Liver (tissue), 9 donors: ENCODE data around the gene KCTD4. TPM values are rescaled to one million over a fixed set of nuclear protein-coding genes. Genes with fewer than 3 reads are reported as not detected.

Source experiments
- DNase-seq: peaks from one replicate; pipeline ENCODE4 v3.0.0-alpha.2; 2017; ENCODE audit warnings: low spot score
- H3K27ac ChIP-seq, 2 donors: one replicate each; pipeline ENCODE4 v1.7.0; 2013; ENCODE audit warnings: inconsistent platforms in 2 of 2, low read length in 2 of 2, control low read depth in 1 of 2, low read depth in 1 of 2, mild to moderate bottlenecking in 1 of 2
- H3K27me3 ChIP-seq, 4 donors: one replicate each; pipeline versions ENCODE4 v1.6.1 to v1.7.0; 2013; ENCODE audit warnings: low read length in 3 of 4, inconsistent platforms in 1 of 4, mild to moderate bottlenecking in 1 of 4, moderate library complexity in 1 of 4; ENCODE audit not compliant: control insufficient read depth in 4 of 4, insufficient read depth in 4 of 4
- H3K36me3 ChIP-seq, 4 donors: one replicate each; pipeline versions ENCODE4 v1.6.1 to v1.7.0; 2013; ENCODE audit warnings: low read length in 3 of 4, mild to moderate bottlenecking in 3 of 4, low read depth in 1 of 4, moderate library complexity in 1 of 4; ENCODE audit not compliant: control insufficient read depth in 4 of 4, insufficient read depth in 3 of 4
- H3K4me1 ChIP-seq, 4 donors: one replicate each; pipeline versions ENCODE4 v1.6.1 to v1.7.0; 2013; ENCODE audit warnings: low read length in 3 of 4, mild to moderate bottlenecking in 3 of 4, moderate library complexity in 1 of 4; ENCODE audit not compliant: control insufficient read depth in 4 of 4, insufficient read depth in 4 of 4
- H3K4me3 ChIP-seq, 3 donors: one replicate each; pipeline versions ENCODE4 v1.6.1 to v1.7.0; 2013; ENCODE audit warnings: low read length in 3 of 3, control low read depth in 1 of 3, low read depth in 1 of 3, mild to moderate bottlenecking in 1 of 3
- H3K9ac ChIP-seq, 2 donors: one replicate each; pipeline ENCODE4 v1.7.0; 2013; ENCODE audit warnings: low read length in 2 of 2, mild to moderate bottlenecking in 2 of 2, moderate library complexity in 2 of 2, control low read depth in 1 of 2, low read depth in 1 of 2
- H3K9me3 ChIP-seq, 4 donors: one replicate each; pipeline versions ENCODE4 v1.6.1 to v1.7.0; 2013; ENCODE audit warnings: low read length in 3 of 4; ENCODE audit not compliant: control insufficient read depth in 4 of 4
- EGR1 ChIP-seq, 2 donors: IDR thresholded peaks; 2 replicates each; pipeline ENCODE4 v1.6.1; 2016 to 2018; ENCODE audit warnings: antibody characterized with exemption in 2 of 2, low read depth in 2 of 2
- FOXA1 ChIP-seq: IDR thresholded peaks from 2 replicates; pipeline ENCODE4 v1.6.1; 2016; ENCODE audit warnings: antibody characterized with exemption
- FOXA2 ChIP-seq: IDR thresholded peaks from 2 replicates; pipeline ENCODE4 v1.6.1; 2016; ENCODE audit warnings: antibody characterized with exemption
- GABPA ChIP-seq, 2 donors: IDR thresholded peaks in 1 of 2; conservative IDR thresholded peaks in 1 of 2; 2 replicates each; pipeline ENCODE4 v1.6.1; 2016; ENCODE audit warnings: antibody characterized with exemption in 2 of 2, mild to moderate bottlenecking in 1 of 2, moderate library complexity in 1 of 2
- HNF4A ChIP-seq, 2 donors: conservative IDR thresholded peaks; 2 replicates each; pipeline ENCODE4 v1.6.1; 2016; ENCODE audit warnings: antibody characterized with exemption in 2 of 2, mild to moderate bottlenecking in 2 of 2
- HNF4G ChIP-seq: IDR thresholded peaks from 2 replicates; pipeline ENCODE4 v1.6.1; 2016; ENCODE audit warnings: antibody characterized with exemption
- JUND ChIP-seq, 2 donors: IDR thresholded peaks; 2 replicates each; pipeline ENCODE4 v1.6.1; 2016; ENCODE audit warnings: antibody characterized with exemption in 2 of 2
- NR2F2 ChIP-seq: IDR thresholded peaks from 2 replicates; pipeline ENCODE4 v1.6.1; 2016; ENCODE audit warnings: antibody characterized with exemption
- RAD21 ChIP-seq, 2 donors: IDR thresholded peaks; 2 replicates each; pipeline ENCODE4 v1.6.1; 2016; ENCODE audit warnings: antibody characterized with exemption in 2 of 2, mild to moderate bottlenecking in 2 of 2
- RXRA ChIP-seq, 2 donors: IDR thresholded peaks; 2 replicates each; pipeline ENCODE4 v1.6.1; 2017 to 2018; ENCODE audit warnings: antibody characterized with exemption in 2 of 2, mild to moderate bottlenecking in 1 of 2
- SP1 ChIP-seq: IDR thresholded peaks from 2 replicates; pipeline ENCODE4 v1.6.1; 2018; ENCODE audit warnings: antibody characterized with exemption, mild to moderate bottlenecking
- YY1 ChIP-seq: IDR thresholded peaks from 2 replicates; pipeline ENCODE4 v1.6.1; 2016; ENCODE audit warnings: antibody characterized with exemption, mild to moderate bottlenecking
- WGBS: extraction: QIAGEN DNeasy Blood & Tissue Kit; methylation state at CpG from one replicate; pipeline ENCODE4 v1.1.7; 2013; 5-methylcytosine and 5-hydroxymethylcytosine counted together
- polyA plus RNA-seq, 2 donors: library from polyadenylated mRNA; stranded (reverse) in 1 of 2; unstranded in 1 of 2; fragments of 200-250 nt in 1 of 2; fragments of >200 nt in 1 of 2; fragmentation: Nextera tagmentation in 1 of 2; extraction: Ambion mirVana in 1 of 2; gene quantifications; one replicate each; pipeline versions ENCODE4 v1.2.1 to v1.2.3, GENCODE V29; 2013 to 2015
- total RNA-seq, 2 donors: library from RNA; depleted of rRNA; stranded (reverse); fragments of >200 nt; gene quantifications; one replicate each; pipeline ENCODE4 v1.2.3, GENCODE V29; 2014
- TF ChIP-seq, protein P1 (sequence below): IDR thresholded peaks from 2 replicates; pipeline ENCODE4 v1.6.1; 2016; ENCODE audit warnings: antibody characterized with exemption
- TF ChIP-seq, protein P2 (sequence below): IDR thresholded peaks from 2 replicates; pipeline ENCODE4 v1.6.1; 2016; ENCODE audit warnings: antibody characterized with exemption, mild to moderate bottlenecking
- TF ChIP-seq, protein P3 (sequence below): IDR thresholded peaks from 2 replicates; pipeline ENCODE4 v1.6.1; 2016; ENCODE audit warnings: antibody characterized with exemption
- TF ChIP-seq, protein P4 (sequence below): fragments of 150-350 bp; IDR thresholded peaks from 2 replicates; pipeline ENCODE4 v1.5.1; 2017; ENCODE audit warnings: improper control_type of control experiment, low read depth, low read length; ENCODE audit not compliant: missing input control
- TF ChIP-seq, protein P5 (sequence below): IDR thresholded peaks from 2 replicates; pipeline ENCODE4 v1.6.1; 2016; ENCODE audit warnings: antibody characterized with exemption
- donor health status: healthy.
- donor health status: healthy.
- donor health status: healthy.
- donor health status: healthy.
- donor health status: healthy.

KCTD4 gene
- total and polyA plus RNA-seq, 4 donors = 0.19 TPM; not detected in 3

DNA sequence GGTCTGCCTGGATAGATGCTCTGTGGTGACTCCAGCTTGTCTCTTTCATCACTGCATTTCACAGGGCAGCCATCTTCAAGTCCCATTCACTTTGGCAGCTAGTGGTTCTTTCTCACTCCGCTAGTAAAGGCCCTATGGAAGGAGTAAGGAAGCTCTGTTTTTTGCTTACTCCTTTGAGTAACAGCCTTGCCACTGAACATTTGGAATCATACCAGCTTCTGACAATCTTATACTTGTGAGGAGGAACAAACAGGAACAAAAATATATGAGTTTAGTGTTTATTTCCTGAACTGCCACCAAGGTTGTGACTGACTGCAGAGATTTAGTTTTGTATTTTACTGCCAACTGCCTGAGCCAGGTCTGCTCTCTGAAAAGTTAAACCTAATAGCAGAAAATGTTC is 38.7 kb downstream of the KCTD4 start:
- Histone ChIP-seq H3K27me3 (no peaks in the 10 kb centered on the region), H3K9me3 (no peaks in the 10 kb centered on the region), H3K27ac (no peak overlapping the region), H3K4me3 (no peak overlapping the region), H3K4me1 (no peaks in the 10 kb centered on the region), H3K9ac (no peak overlapping the region), H3K36me3 (peaks cover 0 to 3% (median 0%) of the 10 kb centered on the region in 4 donors)
- 89% methylated on average over 1 of the region's 1 CpG for WGBS
- TF ChIP-seq FOXA2 (no peak), HNF4G (no peak)
- TF ChIP-seq, protein P1, sequence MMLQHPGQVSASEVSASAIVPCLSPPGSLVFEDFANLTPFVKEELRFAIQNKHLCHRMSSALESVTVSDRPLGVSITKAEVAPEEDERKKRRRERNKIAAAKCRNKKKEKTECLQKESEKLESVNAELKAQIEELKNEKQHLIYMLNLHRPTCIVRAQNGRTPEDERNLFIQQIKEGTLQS = no peak
- no peak for DNase-seq

DNA sequence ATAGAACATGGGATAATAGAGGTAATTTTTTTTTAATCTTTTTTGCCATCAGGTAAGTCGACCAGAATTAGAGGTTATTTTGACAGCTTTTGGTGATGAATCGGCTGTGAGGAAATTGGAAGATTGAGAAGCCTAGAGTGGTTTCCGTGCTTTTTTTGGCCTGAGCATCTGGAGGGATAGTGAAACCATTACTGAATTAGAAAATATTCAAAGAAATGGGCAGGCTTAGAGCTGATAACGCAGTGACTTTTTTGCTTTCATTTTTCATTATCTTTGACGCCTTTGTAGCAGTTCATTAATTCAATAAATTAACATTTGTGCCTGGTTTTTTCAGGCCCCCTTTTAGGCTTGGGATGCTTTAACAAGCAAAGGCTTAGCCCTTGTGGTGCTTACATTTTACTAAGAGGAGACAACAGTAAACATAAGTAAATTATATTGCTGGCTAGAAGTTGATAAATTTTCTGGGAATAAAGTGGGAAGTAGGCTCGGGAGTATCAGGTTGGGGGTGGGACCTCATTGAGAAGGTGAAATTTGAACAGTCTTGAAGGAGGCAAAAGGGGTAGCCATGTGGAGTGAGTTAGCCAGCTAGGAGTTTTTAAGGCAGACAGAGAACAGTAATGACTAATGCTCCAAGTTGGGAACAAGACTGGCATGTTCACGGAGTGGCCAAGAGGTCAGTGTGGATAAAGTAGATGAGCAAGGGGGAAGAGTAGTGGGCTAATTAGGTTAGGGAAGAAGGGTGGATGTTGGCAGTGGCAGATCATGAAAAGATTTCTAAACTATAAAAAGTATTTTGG is 44.1 kb downstream of the KCTD4 start:
- WGBS = 93% methylated on average over 7 of the region's 7 CpGs
- TF ChIP-seq YY1 = no peak
- TF ChIP-seq, protein P2, sequence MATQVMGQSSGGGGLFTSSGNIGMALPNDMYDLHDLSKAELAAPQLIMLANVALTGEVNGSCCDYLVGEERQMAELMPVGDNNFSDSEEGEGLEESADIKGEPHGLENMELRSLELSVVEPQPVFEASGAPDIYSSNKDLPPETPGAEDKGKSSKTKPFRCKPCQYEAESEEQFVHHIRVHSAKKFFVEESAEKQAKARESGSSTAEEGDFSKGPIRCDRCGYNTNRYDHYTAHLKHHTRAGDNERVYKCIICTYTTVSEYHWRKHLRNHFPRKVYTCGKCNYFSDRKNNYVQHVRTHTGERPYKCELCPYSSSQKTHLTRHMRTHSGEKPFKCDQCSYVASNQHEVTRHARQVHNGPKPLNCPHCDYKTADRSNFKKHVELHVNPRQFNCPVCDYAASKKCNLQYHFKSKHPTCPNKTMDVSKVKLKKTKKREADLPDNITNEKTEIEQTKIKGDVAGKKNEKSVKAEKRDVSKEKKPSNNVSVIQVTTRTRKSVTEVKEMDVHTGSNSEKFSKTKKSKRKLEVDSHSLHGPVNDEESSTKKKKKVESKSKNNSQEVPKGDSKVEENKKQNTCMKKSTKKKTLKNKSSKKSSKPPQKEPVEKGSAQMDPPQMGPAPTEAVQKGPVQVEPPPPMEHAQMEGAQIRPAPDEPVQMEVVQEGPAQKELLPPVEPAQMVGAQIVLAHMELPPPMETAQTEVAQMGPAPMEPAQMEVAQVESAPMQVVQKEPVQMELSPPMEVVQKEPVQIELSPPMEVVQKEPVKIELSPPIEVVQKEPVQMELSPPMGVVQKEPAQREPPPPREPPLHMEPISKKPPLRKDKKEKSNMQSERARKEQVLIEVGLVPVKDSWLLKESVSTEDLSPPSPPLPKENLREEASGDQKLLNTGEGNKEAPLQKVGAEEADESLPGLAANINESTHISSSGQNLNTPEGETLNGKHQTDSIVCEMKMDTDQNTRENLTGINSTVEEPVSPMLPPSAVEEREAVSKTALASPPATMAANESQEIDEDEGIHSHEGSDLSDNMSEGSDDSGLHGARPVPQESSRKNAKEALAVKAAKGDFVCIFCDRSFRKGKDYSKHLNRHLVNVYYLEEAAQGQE = no peak
- TF ChIP-seq HNF4G = no peak
- no peak for TF ChIP-seq RXRA (IDR thresholded peaks at IDR 0.05)
- no peak for TF ChIP-seq SP1
- TF ChIP-seq, protein P3, sequence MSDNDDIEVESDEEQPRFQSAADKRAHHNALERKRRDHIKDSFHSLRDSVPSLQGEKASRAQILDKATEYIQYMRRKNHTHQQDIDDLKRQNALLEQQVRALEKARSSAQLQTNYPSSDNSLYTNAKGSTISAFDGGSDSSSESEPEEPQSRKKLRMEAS = no peak
- TF ChIP-seq HNF4A (conservative IDR thresholded peaks at IDR 0.05) = no peak
- TF ChIP-seq, protein P4, sequence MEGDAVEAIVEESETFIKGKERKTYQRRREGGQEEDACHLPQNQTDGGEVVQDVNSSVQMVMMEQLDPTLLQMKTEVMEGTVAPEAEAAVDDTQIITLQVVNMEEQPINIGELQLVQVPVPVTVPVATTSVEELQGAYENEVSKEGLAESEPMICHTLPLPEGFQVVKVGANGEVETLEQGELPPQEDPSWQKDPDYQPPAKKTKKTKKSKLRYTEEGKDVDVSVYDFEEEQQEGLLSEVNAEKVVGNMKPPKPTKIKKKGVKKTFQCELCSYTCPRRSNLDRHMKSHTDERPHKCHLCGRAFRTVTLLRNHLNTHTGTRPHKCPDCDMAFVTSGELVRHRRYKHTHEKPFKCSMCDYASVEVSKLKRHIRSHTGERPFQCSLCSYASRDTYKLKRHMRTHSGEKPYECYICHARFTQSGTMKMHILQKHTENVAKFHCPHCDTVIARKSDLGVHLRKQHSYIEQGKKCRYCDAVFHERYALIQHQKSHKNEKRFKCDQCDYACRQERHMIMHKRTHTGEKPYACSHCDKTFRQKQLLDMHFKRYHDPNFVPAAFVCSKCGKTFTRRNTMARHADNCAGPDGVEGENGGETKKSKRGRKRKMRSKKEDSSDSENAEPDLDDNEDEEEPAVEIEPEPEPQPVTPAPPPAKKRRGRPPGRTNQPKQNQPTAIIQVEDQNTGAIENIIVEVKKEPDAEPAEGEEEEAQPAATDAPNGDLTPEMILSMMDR = no peak
- TF ChIP-seq RAD21 (IDR thresholded peaks at IDR 0.05) = no peak
- TF ChIP-seq, protein P1 = no peak
- TF ChIP-seq GABPA (IDR thresholded peaks at IDR 0.05 in 1 of 2, conservative IDR thresholded peaks at IDR 0.05 in 1 of 2) = no peak
- no peak for TF ChIP-seq NR2F2
- TF ChIP-seq, protein P5, sequence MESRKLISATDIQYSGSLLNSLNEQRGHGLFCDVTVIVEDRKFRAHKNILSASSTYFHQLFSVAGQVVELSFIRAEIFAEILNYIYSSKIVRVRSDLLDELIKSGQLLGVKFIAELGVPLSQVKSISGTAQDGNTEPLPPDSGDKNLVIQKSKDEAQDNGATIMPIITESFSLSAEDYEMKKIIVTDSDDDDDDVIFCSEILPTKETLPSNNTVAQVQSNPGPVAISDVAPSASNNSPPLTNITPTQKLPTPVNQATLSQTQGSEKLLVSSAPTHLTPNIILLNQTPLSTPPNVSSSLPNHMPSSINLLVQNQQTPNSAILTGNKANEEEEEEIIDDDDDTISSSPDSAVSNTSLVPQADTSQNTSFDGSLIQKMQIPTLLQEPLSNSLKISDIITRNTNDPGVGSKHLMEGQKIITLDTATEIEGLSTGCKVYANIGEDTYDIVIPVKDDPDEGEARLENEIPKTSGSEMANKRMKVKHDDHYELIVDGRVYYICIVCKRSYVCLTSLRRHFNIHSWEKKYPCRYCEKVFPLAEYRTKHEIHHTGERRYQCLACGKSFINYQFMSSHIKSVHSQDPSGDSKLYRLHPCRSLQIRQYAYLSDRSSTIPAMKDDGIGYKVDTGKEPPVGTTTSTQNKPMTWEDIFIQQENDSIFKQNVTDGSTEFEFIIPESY = no peak
- no peak for TF ChIP-seq EGR1 (IDR thresholded peaks at IDR 0.05; ENCODE audit: low read depth in 2 of 2)
- TF ChIP-seq JUND (IDR thresholded peaks at IDR 0.05) = no peak
- no peak for TF ChIP-seq FOXA1
- no peaks in the 10 kb centered on the region for H3K9me3 ChIP-seq
- peaks cover 0 to 3% (median 1%) of the 10 kb centered on the region in 4 donors for H3K36me3 ChIP-seq
- H3K27ac ChIP-seq = no peak overlapping the region
- no peaks in the 10 kb centered on the region for H3K4me1 ChIP-seq
- no peaks in the 10 kb centered on the region for H3K27me3 ChIP-seq
- DNase-seq = no peak
- no peak overlapping the region for H3K4me3 ChIP-seq
- H3K9ac ChIP-seq = no peak overlapping the region
